GM12875 (cell line): ENCODE measurements around the gene SPIB.

Source experiments
- H3K4me3 ChIP-seq: one replicate; pipeline ENCODE4 v1.5.1; 2011; ENCODE audit warnings: low read depth, low read length, control low read depth
- TF ChIP-seq, protein P1 (sequence below): IDR thresholded peaks from 2 replicates; pipeline ENCODE4 v1.5.1; 2011; ENCODE audit warnings: low read depth, mild to moderate bottlenecking, control low read depth, inconsistent platforms, low read length, moderate library complexity, borderline replicate concordance; ENCODE audit not compliant: insufficient read depth

The SPIB gene

DNA sequence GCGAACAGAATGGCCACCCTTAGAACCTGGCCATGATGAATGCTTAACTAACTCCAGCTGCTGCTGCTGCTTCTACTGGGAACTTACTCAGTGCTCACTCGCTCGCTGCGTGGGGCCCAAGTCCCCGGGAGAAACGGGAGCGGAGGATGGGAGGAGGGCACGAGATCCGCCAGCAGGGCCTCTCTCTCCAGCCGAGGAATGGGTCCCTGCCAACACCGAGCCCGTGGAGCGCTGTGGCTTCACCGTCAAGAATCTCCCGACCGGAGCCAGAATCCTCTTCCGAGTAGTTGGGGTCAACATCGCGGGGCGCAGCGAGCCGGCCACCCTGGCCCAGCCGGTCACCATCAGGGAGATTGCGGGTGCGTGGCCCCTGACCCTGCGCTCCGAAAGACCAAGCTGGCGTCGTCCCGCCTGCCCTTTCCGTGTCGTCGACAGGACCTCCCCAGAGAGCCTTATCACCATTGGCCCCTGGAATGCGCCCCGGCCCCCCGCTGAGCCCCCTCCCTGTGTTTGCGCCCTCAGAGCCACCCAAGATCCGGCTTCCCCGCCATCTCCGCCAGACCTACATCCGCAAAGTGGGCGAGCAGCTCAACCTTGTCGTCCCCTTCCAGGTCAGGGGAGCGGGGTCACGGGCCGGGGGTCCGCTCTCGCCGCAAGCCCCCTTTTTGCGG, 39.8 kb downstream of the SPIB start:
- no peak overlapping the region for H3K4me3 ChIP-seq
- TF ChIP-seq, protein P1, sequence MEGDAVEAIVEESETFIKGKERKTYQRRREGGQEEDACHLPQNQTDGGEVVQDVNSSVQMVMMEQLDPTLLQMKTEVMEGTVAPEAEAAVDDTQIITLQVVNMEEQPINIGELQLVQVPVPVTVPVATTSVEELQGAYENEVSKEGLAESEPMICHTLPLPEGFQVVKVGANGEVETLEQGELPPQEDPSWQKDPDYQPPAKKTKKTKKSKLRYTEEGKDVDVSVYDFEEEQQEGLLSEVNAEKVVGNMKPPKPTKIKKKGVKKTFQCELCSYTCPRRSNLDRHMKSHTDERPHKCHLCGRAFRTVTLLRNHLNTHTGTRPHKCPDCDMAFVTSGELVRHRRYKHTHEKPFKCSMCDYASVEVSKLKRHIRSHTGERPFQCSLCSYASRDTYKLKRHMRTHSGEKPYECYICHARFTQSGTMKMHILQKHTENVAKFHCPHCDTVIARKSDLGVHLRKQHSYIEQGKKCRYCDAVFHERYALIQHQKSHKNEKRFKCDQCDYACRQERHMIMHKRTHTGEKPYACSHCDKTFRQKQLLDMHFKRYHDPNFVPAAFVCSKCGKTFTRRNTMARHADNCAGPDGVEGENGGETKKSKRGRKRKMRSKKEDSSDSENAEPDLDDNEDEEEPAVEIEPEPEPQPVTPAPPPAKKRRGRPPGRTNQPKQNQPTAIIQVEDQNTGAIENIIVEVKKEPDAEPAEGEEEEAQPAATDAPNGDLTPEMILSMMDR = no peak

DNA sequence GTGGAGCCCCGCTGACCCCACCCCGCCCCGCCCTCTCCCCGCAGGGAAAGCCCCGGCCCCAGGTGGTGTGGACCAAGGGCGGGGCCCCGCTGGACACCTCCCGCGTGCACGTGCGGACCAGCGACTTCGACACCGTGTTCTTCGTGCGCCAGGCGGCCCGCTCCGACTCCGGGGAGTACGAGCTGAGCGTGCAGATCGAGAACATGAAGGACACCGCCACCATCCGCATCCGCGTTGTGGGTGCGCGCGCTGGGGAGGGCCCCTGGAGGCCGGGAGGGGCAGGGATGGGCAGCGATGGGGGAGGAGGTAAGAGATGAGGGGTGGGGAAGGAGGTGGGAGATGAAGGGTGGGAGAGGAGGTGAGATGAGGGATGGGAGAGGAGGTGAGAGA, 40.3 kb downstream of the SPIB start:
- TF ChIP-seq, protein P1 = no peak
- no peak overlapping the region for H3K4me3 ChIP-seq

DNA sequence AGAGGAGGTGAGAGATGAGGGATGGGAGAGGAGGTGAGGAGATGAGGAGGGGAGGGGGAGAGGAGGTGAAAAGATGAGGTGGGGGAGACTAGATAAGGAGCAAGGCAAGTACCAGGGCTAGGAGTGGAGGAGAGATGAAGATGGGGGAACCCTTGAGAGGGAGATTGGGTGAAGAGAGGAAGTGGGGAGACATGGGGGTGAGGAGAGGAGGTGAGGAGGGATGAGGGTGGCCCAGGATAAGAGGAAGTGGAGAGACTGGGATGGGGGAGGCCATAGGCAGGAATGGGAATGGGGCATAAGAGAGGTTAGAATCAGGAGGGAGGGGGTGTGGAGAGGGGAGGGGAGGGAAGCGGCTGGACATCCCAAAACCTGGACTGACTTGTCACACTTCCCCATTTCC, 40.9 kb downstream of the SPIB start:
- H3K4me3 ChIP-seq = no peak overlapping the region
- TF ChIP-seq, protein P1 = no peak

DNA sequence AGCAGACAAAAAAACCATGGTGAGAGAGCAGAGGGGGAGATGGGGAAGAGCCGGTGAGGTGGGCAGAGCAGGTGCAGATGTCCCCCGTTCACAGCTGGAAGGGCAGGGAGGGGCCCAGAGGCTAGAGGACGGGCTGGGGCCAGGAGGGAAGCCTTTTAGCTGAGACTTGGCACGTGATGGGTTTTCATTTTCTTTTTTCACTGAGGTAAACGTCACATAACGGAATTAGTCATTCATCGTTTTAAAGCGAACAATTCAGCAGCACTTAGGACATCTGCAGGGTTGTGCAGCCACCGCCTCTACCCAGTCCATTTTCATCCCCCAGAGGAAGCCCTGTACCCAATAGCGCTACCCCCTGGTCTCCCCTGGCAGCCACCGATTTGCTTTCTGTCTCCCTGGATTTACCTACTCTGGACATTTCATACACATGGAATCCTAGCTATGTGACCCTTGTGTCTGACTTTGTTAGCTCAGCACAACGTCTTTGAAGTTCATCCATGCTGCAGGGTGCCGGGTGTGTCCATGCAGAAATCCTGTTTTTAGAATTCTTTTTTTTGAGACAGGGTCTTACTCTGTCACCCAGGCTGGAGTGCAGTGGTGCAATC, 41.5 kb downstream of the SPIB start:
- H3K4me3 ChIP-seq = no peak overlapping the region
- TF ChIP-seq, protein P1 = 0 out of 2 replicates have a peak, but pooled peaks have one; percentile 31

- TF ChIP-seq, protein P1 = peak; percentile 86
- H3K4me3 ChIP-seq = no peak overlapping the region
Measured at GRCh38 chr19:50461066-50461875, 42.5 kb downstream of the SPIB start.

GRCh38 chr19:50462970-50463369, 44.2 kb downstream of the SPIB start:
- TF ChIP-seq, protein P1 = no peak
- H3K4me3 ChIP-seq = no peak overlapping the region
